ENCODE results near the gene THAP7. TPM values are rescaled to one million over a fixed set of nuclear protein-coding genes. Genes with fewer than 3 reads are reported as not detected.
"Not testable (repeated sequence)": the region's sequence is repeated elsewhere in the genome, so short reads cannot be mapped to it uniquely, and the experiment has no call there.

Gene THAP7
- total RNA-seq, 3 donors from 2014 or later: 35.8 to 59.9 (median 52.4) TPM

DNA sequence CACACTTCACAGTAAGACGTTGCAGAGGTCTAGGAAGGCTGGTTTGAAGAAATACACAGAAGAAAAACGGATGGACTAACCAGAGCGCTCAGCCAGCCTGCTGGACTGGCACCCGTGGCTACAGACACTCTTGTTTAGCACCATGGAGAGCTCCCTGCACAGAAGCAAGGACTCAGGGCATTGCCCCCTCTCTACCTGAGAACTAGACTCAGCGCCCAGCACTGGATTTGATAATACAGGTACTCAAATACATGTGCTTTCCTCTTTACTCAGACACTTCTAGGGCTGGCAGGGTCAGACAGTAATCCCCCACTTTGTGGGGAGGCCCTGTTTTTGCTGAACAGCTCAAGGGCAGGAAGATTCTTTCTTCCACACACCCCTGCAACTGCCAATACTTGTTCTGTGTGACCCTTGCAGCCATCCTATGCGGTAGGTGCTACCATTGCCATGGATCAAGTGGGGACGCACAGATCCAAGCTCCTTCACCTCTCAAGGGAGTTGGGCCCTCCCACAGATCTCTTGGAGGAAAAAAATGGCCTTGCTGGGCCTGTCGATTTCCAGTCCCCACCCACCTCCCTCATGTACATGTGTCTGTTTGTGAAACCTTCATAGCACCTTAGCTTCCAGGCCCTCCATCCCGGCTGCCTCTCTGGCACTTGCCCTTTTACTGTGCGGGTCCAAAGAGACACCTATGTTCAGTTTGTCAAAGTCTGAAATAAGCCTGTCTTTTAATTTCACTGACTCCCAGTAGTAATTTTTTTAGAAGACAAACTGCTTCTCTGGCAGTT, 7.9 kb upstream of the THAP7 start:
- H3K27ac ChIP-seq: no peak overlapping the region
- intact Hi-C loops (cut with DNase I; ENCODE audit: low total_unique reads): no loop called here
- H3K27me3 ChIP-seq: no peaks in the 10 kb centered on the region
- TF ChIP-seq POLR2AphosphoS5 (IDR thresholded peaks at IDR 0.05) (no peak), POLR2A (IDR thresholded peaks at IDR 0.05) (no peak)
- TF ChIP-seq, protein P1, sequence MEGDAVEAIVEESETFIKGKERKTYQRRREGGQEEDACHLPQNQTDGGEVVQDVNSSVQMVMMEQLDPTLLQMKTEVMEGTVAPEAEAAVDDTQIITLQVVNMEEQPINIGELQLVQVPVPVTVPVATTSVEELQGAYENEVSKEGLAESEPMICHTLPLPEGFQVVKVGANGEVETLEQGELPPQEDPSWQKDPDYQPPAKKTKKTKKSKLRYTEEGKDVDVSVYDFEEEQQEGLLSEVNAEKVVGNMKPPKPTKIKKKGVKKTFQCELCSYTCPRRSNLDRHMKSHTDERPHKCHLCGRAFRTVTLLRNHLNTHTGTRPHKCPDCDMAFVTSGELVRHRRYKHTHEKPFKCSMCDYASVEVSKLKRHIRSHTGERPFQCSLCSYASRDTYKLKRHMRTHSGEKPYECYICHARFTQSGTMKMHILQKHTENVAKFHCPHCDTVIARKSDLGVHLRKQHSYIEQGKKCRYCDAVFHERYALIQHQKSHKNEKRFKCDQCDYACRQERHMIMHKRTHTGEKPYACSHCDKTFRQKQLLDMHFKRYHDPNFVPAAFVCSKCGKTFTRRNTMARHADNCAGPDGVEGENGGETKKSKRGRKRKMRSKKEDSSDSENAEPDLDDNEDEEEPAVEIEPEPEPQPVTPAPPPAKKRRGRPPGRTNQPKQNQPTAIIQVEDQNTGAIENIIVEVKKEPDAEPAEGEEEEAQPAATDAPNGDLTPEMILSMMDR (IDR thresholded peaks at IDR 0.05): no peak
- H3K4me1 ChIP-seq: peaks cover 5% of the 10 kb centered on the region in 2 donors
- no peaks in the 10 kb centered on the region for H3K9me3 ChIP-seq
- no peaks in the 10 kb centered on the region for H3K36me3 ChIP-seq
- no peak for DNase-seq (ENCODE audit: low spot score in 2 of 2)
- H3K4me3 ChIP-seq: no peak overlapping the region

DNA sequence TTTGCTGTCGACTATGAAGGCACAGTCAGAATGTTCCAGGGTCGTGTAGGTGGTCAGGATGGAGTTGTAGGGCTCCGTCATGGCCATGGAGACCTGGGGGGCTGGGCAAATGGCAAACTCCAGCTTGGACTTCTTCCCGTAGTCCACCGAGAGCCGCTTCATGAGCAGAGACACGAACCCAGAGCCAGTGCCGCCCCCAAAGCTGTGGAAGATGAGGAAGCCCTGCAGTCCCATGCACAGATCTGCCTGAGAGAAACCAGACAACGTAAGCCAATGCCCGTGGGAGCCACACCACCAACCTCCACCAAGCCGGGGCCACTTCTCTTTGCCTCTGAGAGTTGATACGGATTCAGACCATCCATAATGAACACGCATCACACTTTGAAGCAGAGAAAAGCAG, 7.3 kb upstream of the THAP7 start:
- DNase-seq (ENCODE audit: low spot score in 2 of 2); H3K4me1 ChIP-seq; H3K27ac ChIP-seq; H3K9me3 ChIP-seq; H3K36me3 ChIP-seq; intact Hi-C loops (cut with DNase I; ENCODE audit: low total_unique reads); H3K4me3 ChIP-seq; H3K27me3 ChIP-seq: not testable (repeated sequence)

DNA sequence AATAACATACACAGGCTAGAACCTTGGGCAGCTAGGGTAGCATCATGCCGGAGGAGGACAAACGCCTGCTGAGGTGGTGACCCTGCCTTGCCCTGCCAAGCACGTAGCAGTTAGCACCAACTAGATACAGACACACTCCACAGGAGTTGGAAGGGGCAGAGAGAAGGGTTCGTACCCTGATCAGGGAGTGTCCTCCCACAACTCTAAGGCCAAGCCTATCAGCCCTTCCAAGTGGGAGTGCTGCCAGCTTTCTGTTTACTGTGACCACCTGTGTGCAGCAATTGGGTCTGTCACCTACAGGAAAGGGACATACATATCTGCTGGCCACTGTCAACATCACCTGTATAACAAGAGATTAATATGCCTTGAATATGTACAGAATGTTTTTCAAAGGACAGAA, 1.9 kb upstream of the THAP7 start:
- peaks cover 4 to 22% of the 10 kb centered on the region in 2 donors for H3K4me1 ChIP-seq
- intact Hi-C loops (cut with DNase I; ENCODE audit: low total_unique reads): no loop called here
- H3K27ac ChIP-seq: peak overlapping the region in 1 of 2 donors; percentile 52
- DNase-seq (ENCODE audit: low spot score in 2 of 2): no peak
- no peaks in the 10 kb centered on the region for H3K9me3 ChIP-seq
- no peaks in the 10 kb centered on the region for H3K36me3 ChIP-seq
- H3K4me3 ChIP-seq: no peak overlapping the region
- TF ChIP-seq, protein P1 (IDR thresholded peaks at IDR 0.05): no peak
- TF ChIP-seq POLR2A (IDR thresholded peaks at IDR 0.05): no peak
- TF ChIP-seq POLR2AphosphoS5 (IDR thresholded peaks at IDR 0.05): no peak
- H3K27me3 ChIP-seq: no peaks in the 10 kb centered on the region

DNA sequence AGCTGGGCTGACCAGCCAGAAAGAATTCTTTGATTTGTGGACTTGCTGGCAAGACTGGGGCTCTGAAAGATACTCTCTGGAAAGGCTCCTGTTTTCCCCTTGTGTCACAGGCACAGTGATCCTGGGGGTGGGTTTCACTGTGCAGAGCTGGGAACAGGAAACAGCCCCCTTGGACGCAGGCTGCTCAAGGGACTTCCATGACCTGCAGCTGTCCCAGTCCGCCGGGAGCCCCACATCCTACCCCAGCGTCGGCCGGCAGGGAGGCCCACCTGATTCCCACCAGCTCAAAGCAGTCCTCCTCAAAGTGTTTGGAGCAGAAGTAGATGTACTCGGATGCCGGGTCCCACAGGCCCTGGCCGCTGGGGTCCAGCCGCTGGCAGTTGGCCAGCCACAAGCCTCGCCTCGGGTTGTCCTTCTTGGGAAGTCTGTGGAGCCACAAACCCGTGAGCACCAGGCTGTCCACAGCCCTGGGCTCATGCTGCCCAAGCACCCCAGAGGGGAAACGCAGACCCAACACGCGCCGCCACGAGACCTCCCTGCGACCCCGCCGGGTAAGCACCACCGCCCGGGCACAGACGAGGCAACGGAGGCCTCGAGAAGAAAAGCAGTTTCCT, 824 bp downstream of the THAP7 start:
- H3K36me3 ChIP-seq: no peaks in the 10 kb centered on the region
- peak overlapping the region; percentile 72 to 85 (median 74) for H3K4me3 ChIP-seq
- TF ChIP-seq POLR2A (IDR thresholded peaks at IDR 0.05) (no peak), POLR2AphosphoS5 (IDR thresholded peaks at IDR 0.05) (no peak)
- TF ChIP-seq, protein P1 (IDR thresholded peaks at IDR 0.05): no peak
- intact Hi-C loops (cut with DNase I; ENCODE audit: low total_unique reads): no loop called here
- peaks cover 4 to 22% of the 10 kb centered on the region in 2 donors for H3K4me1 ChIP-seq
- no peaks in the 10 kb centered on the region for H3K9me3 ChIP-seq
- H3K27ac ChIP-seq: peak overlapping the region; percentile 99 to 100
- no peak for DNase-seq (ENCODE audit: low spot score in 2 of 2)
- H3K27me3 ChIP-seq: no peaks in the 10 kb centered on the region

DNA sequence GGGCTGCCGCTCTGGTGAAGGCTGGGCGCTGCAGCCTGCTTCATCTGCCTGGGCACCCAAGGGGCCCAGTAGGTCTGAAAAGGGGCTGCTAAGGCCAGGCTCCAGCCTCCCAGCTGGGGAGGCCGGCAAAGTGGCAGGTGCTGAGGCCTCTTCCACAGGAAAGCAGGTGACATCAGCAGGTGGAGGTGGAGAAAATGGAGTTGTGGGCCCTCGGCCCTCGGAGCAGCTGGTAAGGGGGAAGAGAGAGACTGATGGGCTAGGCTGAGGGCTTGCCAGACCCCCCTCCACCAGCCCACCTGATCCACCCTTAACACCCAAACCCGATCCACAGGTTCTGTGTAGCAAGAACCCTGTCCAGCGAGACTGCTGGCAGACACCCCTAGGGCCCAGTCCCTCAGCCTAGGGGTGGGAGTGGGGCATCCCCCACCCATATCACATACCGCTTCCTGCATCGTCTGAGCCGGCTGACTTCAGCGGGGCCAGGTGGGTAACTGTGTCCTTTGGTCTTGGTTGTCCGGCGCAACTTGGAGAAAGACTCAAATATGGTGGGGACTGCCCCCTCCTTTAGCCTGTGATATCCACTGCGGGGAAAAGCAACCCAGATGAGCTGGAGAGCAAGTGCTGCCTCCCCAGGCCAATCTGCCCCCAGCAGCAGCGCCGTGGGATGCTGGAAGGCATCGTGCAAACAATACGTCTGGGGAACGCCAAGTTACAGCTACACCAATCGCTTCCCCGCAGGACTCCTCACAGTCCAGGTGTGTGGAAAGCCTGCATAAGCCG, 1.5 kb downstream of the THAP7 start:
- H3K27me3 ChIP-seq: no peaks in the 10 kb centered on the region
- H3K4me3 ChIP-seq: peak overlapping the region; percentile 72 to 85 (median 74)
- H3K36me3 ChIP-seq: no peaks in the 10 kb centered on the region
- H3K4me1 ChIP-seq: peaks cover 4 to 22% of the 10 kb centered on the region in 2 donors
- H3K9me3 ChIP-seq: no peaks in the 10 kb centered on the region
- TF ChIP-seq, protein P1 (IDR thresholded peaks at IDR 0.05): no peak
- no peak for TF ChIP-seq POLR2A (IDR thresholded peaks at IDR 0.05)
- no peak for TF ChIP-seq POLR2AphosphoS5 (IDR thresholded peaks at IDR 0.05)
- intact Hi-C loops (cut with DNase I; ENCODE audit: low total_unique reads): no loop called here
- peak overlapping the region; percentile 99 to 100 for H3K27ac ChIP-seq
- DNase-seq (ENCODE audit: low spot score in 2 of 2): no peak
